ENCODE measurements around the gene PCA3.

DNA sequence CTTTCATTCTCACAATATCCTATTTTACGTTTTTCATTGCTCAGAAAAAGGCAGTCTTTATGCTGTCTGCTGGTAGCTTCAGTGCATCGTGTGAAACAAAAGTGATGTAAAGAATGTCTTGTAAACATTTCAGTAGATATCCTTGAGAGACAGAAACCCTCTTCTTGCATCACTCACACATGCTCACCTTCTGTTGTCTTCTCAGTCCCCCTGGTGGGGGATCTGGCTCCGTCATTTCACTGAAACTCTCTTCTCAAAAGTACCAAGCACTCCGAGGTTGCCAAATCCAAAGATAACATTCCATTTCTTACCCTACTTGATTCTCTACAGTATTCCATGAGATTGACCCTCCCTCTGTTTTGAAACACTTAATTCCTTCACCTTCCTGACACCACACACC, 46.1 kb upstream of the PCA3 start:
- TF ChIP-seq, protein P1, sequence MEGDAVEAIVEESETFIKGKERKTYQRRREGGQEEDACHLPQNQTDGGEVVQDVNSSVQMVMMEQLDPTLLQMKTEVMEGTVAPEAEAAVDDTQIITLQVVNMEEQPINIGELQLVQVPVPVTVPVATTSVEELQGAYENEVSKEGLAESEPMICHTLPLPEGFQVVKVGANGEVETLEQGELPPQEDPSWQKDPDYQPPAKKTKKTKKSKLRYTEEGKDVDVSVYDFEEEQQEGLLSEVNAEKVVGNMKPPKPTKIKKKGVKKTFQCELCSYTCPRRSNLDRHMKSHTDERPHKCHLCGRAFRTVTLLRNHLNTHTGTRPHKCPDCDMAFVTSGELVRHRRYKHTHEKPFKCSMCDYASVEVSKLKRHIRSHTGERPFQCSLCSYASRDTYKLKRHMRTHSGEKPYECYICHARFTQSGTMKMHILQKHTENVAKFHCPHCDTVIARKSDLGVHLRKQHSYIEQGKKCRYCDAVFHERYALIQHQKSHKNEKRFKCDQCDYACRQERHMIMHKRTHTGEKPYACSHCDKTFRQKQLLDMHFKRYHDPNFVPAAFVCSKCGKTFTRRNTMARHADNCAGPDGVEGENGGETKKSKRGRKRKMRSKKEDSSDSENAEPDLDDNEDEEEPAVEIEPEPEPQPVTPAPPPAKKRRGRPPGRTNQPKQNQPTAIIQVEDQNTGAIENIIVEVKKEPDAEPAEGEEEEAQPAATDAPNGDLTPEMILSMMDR (IDR thresholded peaks at IDR 0.05 in 4 of 5, conservative IDR thresholded peaks at IDR 0.05 in 1 of 5): no peak
- TF ChIP-seq POLR2A (IDR thresholded peaks at IDR 0.05): no peak
